ENCODE results near the gene ZSCAN4.

DNA sequence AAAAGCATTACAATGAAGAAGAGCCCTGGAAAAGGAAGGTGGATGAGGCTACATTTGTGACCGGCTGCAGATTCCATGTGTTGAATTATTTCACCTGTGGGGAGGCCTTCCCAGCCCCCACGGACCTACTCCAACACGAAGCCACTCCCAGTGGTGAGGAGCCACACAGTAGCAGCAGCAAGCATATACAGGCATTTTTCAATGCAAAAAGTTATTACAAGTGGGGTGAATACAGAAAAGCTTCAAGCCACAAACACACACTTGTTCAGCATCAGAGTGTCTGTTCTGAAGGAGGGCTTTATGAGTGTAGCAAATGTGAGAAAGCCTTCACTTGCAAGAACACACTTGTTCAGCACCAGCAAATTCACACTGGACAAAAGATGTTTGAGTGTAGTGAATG is 18.0 kb downstream of the ZSCAN4 start:
- TF ChIP-seq, protein P1, sequence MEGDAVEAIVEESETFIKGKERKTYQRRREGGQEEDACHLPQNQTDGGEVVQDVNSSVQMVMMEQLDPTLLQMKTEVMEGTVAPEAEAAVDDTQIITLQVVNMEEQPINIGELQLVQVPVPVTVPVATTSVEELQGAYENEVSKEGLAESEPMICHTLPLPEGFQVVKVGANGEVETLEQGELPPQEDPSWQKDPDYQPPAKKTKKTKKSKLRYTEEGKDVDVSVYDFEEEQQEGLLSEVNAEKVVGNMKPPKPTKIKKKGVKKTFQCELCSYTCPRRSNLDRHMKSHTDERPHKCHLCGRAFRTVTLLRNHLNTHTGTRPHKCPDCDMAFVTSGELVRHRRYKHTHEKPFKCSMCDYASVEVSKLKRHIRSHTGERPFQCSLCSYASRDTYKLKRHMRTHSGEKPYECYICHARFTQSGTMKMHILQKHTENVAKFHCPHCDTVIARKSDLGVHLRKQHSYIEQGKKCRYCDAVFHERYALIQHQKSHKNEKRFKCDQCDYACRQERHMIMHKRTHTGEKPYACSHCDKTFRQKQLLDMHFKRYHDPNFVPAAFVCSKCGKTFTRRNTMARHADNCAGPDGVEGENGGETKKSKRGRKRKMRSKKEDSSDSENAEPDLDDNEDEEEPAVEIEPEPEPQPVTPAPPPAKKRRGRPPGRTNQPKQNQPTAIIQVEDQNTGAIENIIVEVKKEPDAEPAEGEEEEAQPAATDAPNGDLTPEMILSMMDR (IDR thresholded peaks at IDR 0.05; ENCODE audit: insufficient read depth, low read length, poor library complexity, severe bottlenecking) = no peak
- TF ChIP-seq EZH2phosphoT487 (conservative IDR thresholded peaks at IDR 0.05; ENCODE audit: low read length) = no peak
